Gastroesophageal sphincter (tissue), 4 donors: ENCODE measurements around the gene CAMSAP1. TPM values are rescaled to one million over a fixed set of nuclear protein-coding genes. Genes with fewer than 3 reads are reported as not detected.

ENCODE experiments used
- ATAC-seq: fragments of 150-250 bp; one replicate; pipeline ENCODE4 v1.9.1; 2016; ENCODE audit warnings: mild to moderate bottlenecking, moderate library complexity
- H3K27ac ChIP-seq, 4 donors: fragments of 200-600 bp; sonication (generic) in 3 of 4; 1 replicate in 3 of 4; 2 replicates in 1 of 4; pipeline ENCODE4 v1.5.1; 2016 to 2019
- H3K27me3 ChIP-seq: fragments of 200-600 bp; sonication (generic); one replicate; pipeline ENCODE4 v1.5.1; 2019
- H3K36me3 ChIP-seq, 2 donors: fragments of 200-600 bp; sonication (generic); one replicate each; pipeline ENCODE4 v1.5.1; 2019; ENCODE audit warnings: control low read depth in 1 of 2
- H3K4me1 ChIP-seq, 3 donors: fragments of 200-600 bp; sonication (generic); 1 replicate in 2 of 3; 2 replicates in 1 of 3; pipeline ENCODE4 v1.5.1; 2016 to 2019; ENCODE audit warnings: control low read depth in 2 of 3
- H3K4me3 ChIP-seq, 2 donors: fragments of 200-600 bp; sonication (generic); one replicate each; pipeline ENCODE4 v1.5.1; 2019; ENCODE audit warnings: mild to moderate bottlenecking in 1 of 2, moderate library complexity in 1 of 2
- H3K9me3 ChIP-seq, 3 donors: fragments of 200-600 bp; sonication (generic); one replicate each; pipeline ENCODE4 v1.5.1; 2017 to 2019; ENCODE audit warnings: control low read depth in 2 of 3
- EP300 ChIP-seq: sonication (generic); formaldehyde crosslinking; IDR thresholded peaks from one replicate; pipeline ENCODE4 v1.6.1; 2017; ENCODE audit warnings: antibody characterized with exemption, mild to moderate bottlenecking
- POLR2A ChIP-seq, 2 donors: fragments of 450-650 bp; IDR thresholded peaks; one replicate each; pipeline ENCODE4 v1.6.1; 2017; ENCODE audit warnings: antibody characterized with exemption in 2 of 2, mild to moderate bottlenecking in 2 of 2, moderate library complexity in 1 of 2
- POLR2AphosphoS5 ChIP-seq: sonication (generic); formaldehyde crosslinking; IDR thresholded peaks from one replicate; pipeline ENCODE4 v1.6.1; 2017; ENCODE audit warnings: antibody characterized with exemption
- WGBS, 2 donors: methylation state at CpG; one replicate each; pipeline ENCODE4 v1.1.5; 2018; ENCODE audit warnings: low coverage in 1 of 2; 5-methylcytosine and 5-hydroxymethylcytosine counted together
- total RNA-seq, 4 donors: library from RNA; depleted of rRNA; stranded (reverse); fragments of >200 nt; gene quantifications; one replicate each; pipeline ENCODE4 v1.1.0, GENCODE V29; 2016
- TF ChIP-seq, protein P1 (sequence below), 4 experiments: fragments of 200-600 bp in 2 of 4; fragments of 450-650 bp in 2 of 4; sonication (generic) in 1 of 4; IDR thresholded peaks; one replicate each; pipeline ENCODE4 v1.5.1; 2017 to 2019; ENCODE audit warnings: antibody characterized with exemption in 4 of 4, mild to moderate bottlenecking in 2 of 4, moderate library complexity in 2 of 4

The CAMSAP1 gene
- total RNA-seq, 4 donors from 2014 or later = 27.5 to 49.2 (median 28.2) TPM

DNA sequence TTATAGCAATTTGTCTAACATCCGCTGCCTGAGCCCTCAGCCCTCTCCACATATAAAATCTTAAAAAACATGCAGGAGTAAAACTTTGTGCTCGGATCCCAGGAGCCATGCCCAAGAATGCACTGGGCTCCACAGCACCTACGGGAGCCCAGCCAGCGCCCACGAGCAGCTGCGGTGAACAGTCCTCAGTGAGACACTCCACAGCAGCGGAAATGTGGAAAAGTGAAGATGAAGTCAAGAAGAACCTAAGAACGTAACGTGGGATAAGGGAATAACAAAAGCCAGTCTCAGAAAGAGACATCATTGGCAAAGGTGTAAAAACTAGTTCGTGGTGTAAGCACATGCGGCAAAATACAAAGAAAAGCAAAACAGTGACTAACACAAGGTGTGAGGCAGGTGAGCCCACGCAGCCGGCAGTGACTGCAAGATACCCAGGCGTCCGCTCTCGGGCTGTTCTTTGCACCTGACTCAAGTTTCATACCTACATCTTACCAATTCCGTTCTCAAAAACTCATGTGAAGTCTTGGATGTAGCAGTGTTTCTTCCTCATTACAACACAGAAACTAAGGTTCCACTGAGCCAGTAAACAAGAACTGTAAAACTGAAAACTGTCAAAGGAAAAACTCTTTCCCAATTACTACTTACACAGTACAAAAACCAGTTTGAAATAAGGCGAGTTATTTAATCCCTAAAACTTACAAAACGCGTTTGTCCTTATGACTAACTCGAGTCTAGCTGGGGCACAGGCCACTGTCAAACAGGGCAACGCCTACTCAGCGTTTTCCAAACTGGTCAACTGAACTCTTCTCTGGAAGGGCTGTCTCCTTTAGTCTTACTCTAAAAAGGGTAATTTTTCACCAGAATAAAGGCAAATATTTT, 1.7 kb downstream of the CAMSAP1 start:
- no peaks in the 10 kb centered on the region for H3K27me3 ChIP-seq
- 55 to 56% methylated on average over 16 to 23 of the region's 23 CpGs for WGBS, 2 donors
- H3K9me3 ChIP-seq = no peaks in the 10 kb centered on the region
- H3K36me3 ChIP-seq = peaks cover 0 to 2% of the 10 kb centered on the region in 2 donors
- no peak for TF ChIP-seq POLR2AphosphoS5
- TF ChIP-seq EP300 = no peak
- TF ChIP-seq, protein P1, sequence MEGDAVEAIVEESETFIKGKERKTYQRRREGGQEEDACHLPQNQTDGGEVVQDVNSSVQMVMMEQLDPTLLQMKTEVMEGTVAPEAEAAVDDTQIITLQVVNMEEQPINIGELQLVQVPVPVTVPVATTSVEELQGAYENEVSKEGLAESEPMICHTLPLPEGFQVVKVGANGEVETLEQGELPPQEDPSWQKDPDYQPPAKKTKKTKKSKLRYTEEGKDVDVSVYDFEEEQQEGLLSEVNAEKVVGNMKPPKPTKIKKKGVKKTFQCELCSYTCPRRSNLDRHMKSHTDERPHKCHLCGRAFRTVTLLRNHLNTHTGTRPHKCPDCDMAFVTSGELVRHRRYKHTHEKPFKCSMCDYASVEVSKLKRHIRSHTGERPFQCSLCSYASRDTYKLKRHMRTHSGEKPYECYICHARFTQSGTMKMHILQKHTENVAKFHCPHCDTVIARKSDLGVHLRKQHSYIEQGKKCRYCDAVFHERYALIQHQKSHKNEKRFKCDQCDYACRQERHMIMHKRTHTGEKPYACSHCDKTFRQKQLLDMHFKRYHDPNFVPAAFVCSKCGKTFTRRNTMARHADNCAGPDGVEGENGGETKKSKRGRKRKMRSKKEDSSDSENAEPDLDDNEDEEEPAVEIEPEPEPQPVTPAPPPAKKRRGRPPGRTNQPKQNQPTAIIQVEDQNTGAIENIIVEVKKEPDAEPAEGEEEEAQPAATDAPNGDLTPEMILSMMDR (IDR thresholded peaks at IDR 0.05) = no peak
- no peak for TF ChIP-seq POLR2A (IDR thresholded peaks at IDR 0.05)
- H3K4me1 ChIP-seq = peaks cover 0 to 64% (median 22%) of the 10 kb centered on the region in 3 donors
- peak overlapping the region in 1 of 2 donors; percentile 93 for H3K4me3 ChIP-seq
- peak overlapping the region in 3 of 4 donors; percentile 77 to 87 (median 85) for H3K27ac ChIP-seq
- no peak for ATAC-seq

- no peaks in the 10 kb centered on the region for H3K27me3 ChIP-seq
- 88 to 94% methylated on average over 9 to 10 of the region's 16 CpGs for WGBS, 2 donors
- H3K9me3 ChIP-seq = no peaks in the 10 kb centered on the region
- H3K4me3 ChIP-seq = no peak overlapping the region
- H3K36me3 ChIP-seq = no peaks in the 10 kb centered on the region
- H3K27ac ChIP-seq = no peak overlapping the region
- TF ChIP-seq, protein P1 (IDR thresholded peaks at IDR 0.05) = no peak
- TF ChIP-seq EP300 (no peak), POLR2AphosphoS5 (no peak), POLR2A (IDR thresholded peaks at IDR 0.05) (no peak)
- peaks cover 0 to 54% (median 21%) of the 10 kb centered on the region in 3 donors for H3K4me1 ChIP-seq
- no peak for ATAC-seq
Measured at GRCh38 chr9:135903786-135904520, 3.4 kb downstream of the CAMSAP1 start.

- no peak for ATAC-seq
- no peak overlapping the region for H3K4me3 ChIP-seq
- H3K4me1 ChIP-seq = peaks cover 0 to 47% (median 15%) of the 10 kb centered on the region in 3 donors
- 40 to 47% methylated on average over 3 of the region's 3 CpGs for WGBS, 2 donors
- TF ChIP-seq EP300 (no peak), POLR2A (IDR thresholded peaks at IDR 0.05) (no peak), POLR2AphosphoS5 (no peak)
- TF ChIP-seq, protein P1 (IDR thresholded peaks at IDR 0.05) = no peak
- no peaks in the 10 kb centered on the region for H3K9me3 ChIP-seq
- H3K27me3 ChIP-seq = no peaks in the 10 kb centered on the region
- no peaks in the 10 kb centered on the region for H3K36me3 ChIP-seq
- no peak overlapping the region for H3K27ac ChIP-seq
Measured at GRCh38 chr9:135903358-135903656, 4.0 kb downstream of the CAMSAP1 start.

- ATAC-seq = no peak
- TF ChIP-seq EP300 = no peak
- H3K9me3 ChIP-seq = no peaks in the 10 kb centered on the region
- H3K4me1 ChIP-seq = peaks cover 0 to 44% (median 13%) of the 10 kb centered on the region in 3 donors
- no peaks in the 10 kb centered on the region for H3K36me3 ChIP-seq
- no peaks in the 10 kb centered on the region for H3K27me3 ChIP-seq
- no peak overlapping the region for H3K4me3 ChIP-seq
- H3K27ac ChIP-seq = no peak overlapping the region
- WGBS, 2 donors = 83 to 97% methylated on average over 8 to 12 of the region's 12 CpGs
Measured at GRCh38 chr9:135902655-135903357, 4.5 kb downstream of the CAMSAP1 start.

DNA sequence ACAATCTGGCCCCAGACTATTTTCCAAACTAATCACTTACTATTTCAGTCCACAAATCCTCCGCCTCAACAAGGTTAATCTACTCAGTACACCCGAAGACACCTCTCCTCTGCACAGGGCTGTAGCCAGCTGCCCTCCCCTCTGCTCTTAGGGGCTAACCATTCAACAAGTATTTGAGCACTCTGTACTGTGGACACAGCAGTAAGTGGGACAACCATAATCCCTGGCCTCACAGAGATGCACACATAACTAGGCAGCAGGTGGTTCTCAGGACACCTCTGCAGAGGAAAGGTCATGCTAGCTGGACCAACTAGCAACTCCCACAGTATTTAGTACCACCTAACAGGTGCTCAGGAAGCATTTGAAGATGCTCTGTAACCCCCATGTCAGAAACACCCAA, 5.5 kb downstream of the CAMSAP1 start:
- Histone ChIP-seq H3K9me3 (no peaks in the 10 kb centered on the region), H3K4me1 (peaks cover 0 to 44% (median 13%) of the 10 kb centered on the region in 3 donors), H3K27me3 (no peaks in the 10 kb centered on the region), H3K27ac (no peak overlapping the region), H3K36me3 (no peaks in the 10 kb centered on the region), H3K4me3 (no peak overlapping the region)
- no peak for ATAC-seq
- 88 to 100% methylated on average over 2 of the region's 2 CpGs for WGBS, 2 donors
- TF ChIP-seq POLR2AphosphoS5 (no peak), POLR2A (IDR thresholded peaks at IDR 0.05) (no peak), EP300 (no peak)
- TF ChIP-seq, protein P1 (IDR thresholded peaks at IDR 0.05) = no peak
